Measurements from ENCODE around the gene FTCD. TPM values are rescaled to one million over a fixed set of nuclear protein-coding genes. Genes with fewer than 3 reads are reported as not detected.
"Not testable (repeated sequence)": the region's sequence is repeated elsewhere in the genome, so short reads cannot be mapped to it uniquely, and the experiment has no call there.

The FTCD gene
- total RNA-seq, 1 experiment from 2014 or later = not detected

DNA sequence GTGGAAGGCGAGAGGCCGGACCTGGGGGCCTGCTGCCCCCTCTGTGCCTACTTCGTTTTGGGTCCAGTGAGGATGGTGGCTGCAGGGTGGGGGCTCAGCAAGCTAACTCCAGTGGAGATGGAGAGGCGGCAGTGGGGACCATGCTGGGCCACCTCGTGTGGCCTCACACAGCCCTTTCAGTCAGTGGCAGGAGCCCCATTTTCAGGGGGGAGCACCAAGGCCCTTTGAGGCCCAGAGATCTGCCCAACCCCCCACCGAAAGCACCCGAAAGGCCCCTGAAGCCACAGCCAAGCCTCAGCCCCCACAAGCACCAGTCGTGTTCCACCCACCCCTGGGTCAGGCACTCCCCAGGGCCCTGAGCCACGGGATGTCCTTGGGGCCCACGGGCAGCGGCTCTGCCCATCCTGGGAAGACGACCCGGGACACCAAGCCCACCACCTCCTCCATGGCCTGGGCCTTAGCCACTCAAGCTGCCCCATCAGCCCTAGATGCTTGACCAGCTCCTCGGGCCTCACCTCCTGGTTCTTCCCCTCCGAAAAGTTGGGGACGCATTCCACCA lies 345 bp downstream of the FTCD start:
- H3K4me3 ChIP-seq (ENCODE audit: insufficient read depth, low read depth, low read length) = no peak overlapping the region
- no peaks in the 10 kb centered on the region; the same call in 1 of the 2 replicates for H3K36me3 ChIP-seq (replicated peaks; ENCODE audit: control insufficient read depth, insufficient read depth, low read length)
- no peaks in the 10 kb centered on the region for H3K27me3 ChIP-seq (ENCODE audit: control insufficient read depth, insufficient read depth, low read length)
- peak; percentile 43 for DNase-seq

DNA sequence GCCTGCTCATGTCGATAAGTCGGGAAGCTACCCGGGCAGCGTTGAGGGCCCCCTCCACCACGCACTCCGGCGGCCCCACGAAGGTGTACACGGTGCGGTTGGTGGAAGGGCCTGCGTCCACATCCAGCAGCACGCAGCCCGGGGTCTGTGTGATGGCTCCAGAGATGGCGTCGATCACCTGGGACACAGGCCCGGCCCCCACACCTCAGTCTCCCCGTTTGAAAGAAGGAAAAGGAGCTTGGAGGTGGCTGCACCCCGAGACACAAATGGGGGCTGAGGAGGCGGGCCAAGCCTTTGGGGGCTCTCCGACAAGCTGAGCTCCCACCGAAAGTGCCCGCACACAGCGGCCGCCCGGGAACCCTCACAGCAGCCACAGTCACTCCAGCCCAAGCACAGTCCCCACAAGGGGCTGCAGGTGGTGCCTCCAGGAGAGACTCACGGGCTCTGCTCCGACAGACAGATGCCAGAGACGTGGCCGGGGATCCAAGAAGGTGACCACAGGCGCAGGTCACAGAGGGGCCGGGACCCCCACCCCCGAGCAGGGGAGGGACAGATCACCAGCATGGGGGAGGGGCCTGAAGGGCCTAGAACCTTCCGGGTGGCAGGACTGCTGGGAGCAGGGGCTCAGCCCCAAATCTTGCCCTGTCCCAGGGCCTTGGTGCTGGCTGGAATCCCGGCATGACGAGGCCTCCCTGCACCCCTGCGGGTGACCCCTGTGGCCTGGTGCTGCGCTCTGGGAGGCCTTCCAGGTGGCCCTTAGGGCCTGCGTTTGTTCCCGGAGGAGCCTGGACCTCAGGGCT lies 1.0 kb downstream of the FTCD start:
- no peaks in the 10 kb centered on the region; the same call in 1 of the 2 replicates for H3K36me3 ChIP-seq (replicated peaks; ENCODE audit: control insufficient read depth, insufficient read depth, low read length)
- no peaks in the 10 kb centered on the region for H3K27me3 ChIP-seq (ENCODE audit: control insufficient read depth, insufficient read depth, low read length)
- H3K4me3 ChIP-seq (ENCODE audit: insufficient read depth, low read depth, low read length) = no peak overlapping the region
- DNase-seq = no peak

DNA sequence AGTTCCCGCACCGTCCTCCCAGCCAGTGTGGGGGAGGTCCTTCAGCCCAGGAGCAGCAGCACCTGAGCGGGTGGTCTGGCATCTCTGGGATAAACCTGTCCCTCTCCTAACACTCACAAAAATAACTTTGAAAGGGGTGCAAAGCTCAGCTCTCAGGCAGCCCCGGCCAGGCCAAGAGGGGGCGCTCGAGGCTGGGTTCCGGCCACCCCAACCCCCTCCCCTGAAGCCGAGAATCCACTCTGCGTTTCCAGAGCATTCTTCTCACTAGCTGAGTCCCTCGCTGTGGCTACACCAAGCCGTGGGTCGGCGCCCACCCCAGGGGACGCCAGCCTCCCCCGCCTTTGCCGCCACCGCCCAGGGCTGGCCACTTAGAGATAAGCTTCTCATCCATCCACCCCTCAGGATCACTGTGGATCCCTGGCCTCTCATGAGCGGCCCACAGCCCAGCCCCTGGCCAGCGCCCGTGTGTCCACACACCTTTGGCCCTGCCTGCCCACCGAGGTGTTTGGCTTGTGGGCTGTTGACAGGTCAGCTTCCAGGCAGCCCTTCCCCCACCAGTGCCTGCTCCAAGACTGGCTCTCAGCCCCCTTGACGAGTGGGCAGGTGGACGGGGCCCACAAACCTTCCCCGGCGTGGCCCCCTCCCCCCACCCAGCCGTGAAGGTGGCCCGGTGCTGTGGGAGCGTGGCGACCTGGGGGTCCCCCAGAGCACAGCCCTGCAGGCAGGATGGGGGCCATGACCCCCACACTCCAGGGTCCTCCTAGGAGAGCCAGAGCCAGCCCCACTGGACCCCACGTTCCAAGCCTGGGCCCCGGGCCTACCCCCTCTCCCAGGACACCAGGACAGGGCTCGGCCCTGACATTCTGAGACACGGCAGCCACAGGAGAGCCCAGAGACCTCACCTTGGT lies 1.9 kb downstream of the FTCD start:
- Histone ChIP-seq H3K27me3 (ENCODE audit: control insufficient read depth, insufficient read depth, low read length) (no peaks in the 10 kb centered on the region), H3K4me3 (ENCODE audit: insufficient read depth, low read depth, low read length) (no peak overlapping the region), H3K36me3 (replicated peaks; ENCODE audit: control insufficient read depth, insufficient read depth, low read length) (no peaks in the 10 kb centered on the region; the same call in 1 of the 2 replicates)
- peak; percentile 98 for DNase-seq

DNA sequence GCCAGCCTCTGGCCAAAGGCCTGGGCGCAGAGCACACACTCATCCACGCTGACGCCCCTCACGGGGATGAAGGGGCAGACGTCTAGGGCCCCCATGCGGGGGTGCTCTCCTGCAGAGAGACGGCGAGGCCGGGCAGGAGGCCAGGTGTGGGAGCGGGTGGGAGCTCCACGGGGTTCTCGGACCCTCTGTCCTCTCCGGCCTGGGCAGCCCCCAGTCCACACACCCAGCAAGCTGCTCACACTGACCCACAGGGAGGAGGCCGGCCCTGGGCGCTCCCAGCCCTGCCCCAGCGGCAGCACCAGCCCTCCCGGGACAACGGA lies 2.5 kb downstream of the FTCD start:
- DNase-seq = no peak
- Histone ChIP-seq H3K27me3 (ENCODE audit: control insufficient read depth, insufficient read depth, low read length) (no peaks in the 10 kb centered on the region), H3K36me3 (replicated peaks; ENCODE audit: control insufficient read depth, insufficient read depth, low read length) (no peaks in the 10 kb centered on the region; the same call in 1 of the 2 replicates), H3K4me3 (ENCODE audit: insufficient read depth, low read depth, low read length) (no peak overlapping the region)

DNA sequence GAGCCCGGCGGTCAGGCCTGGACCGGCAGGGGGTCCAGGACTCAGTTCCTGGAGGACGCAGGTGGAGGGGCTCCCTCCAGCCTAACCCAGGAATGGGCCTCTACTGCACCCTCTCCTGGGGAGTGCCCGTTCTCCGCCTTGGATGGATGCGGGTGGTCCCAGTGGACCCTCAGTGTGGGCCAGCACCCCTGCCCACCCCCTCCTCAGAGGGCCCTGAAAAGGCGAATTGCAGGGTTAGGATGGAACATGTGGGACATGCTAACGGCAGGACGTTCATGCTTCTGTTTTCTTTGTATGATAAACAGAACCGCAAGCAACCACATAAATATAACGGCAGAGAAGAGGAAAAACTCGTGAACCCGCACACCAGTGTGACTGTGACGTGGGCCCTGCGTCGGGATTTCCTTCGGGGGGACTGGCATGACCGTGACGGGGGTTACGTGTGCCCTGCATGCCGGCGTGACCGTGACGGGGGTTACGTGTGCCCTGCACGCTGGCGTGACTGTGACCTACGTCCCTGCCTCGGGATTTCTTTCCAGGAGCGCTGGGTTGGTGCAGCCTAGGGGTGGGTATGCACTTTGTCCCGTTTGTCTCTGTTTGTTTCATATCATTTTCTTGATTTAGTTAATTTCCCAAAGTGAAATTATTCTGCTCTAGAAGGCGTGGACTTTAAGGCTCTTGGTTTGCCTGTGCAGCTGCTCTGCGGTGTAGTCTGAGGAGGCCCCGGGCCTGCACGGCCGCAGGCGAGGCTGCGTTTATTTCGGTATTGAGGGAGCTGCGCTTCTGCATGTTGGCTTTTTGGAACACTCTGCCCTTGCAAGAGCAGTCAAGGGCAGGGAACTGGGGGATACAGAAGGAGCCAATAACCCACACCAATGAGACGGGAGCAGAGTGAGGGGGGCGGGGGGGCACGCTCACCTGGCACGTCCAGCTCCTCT lies 3.1 kb downstream of the FTCD start:
- no peaks in the 10 kb centered on the region for H3K27me3 ChIP-seq (ENCODE audit: control insufficient read depth, insufficient read depth, low read length)
- H3K4me3 ChIP-seq (ENCODE audit: insufficient read depth, low read depth, low read length) = no peak overlapping the region
- DNase-seq = no peak
- H3K36me3 ChIP-seq (replicated peaks; ENCODE audit: control insufficient read depth, insufficient read depth, low read length) = no peaks in the 10 kb centered on the region; the same call in 1 of the 2 replicates

DNA sequence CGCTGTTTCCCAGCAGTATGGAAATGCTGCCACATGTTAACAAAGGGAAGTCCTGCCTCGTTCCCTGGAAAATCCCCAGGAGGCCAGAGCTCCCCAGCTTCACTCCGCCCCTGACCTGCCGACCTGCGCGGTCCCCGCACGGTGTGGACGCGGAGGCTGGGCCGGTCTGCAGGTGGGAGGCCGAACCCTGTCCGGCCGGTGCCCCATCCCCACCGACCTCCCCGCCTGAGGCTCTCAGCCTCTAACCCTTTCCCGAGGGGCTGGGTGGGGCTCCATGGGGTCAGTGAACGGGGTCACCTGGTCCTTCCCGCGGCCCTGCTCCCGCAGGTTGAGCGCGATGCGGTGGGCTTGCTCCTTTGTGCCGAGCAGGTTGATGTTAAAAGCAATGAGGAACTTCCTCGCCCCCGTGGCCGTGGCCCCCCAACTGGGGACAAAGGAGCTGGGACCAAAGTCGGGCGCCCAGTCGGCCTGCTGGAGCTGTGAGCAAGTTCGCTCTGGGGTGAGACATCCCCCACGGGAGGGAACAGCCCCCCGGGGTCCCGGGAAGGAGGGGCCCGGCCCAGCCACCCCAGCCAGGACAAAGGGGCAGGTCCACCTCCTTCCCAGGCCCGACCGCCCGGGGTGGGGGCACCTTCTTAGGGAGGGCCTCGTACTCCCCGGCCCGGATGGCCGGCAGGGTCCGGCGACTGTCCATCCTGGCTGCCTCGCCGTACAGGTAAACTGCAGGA lies 4.0 kb downstream of the FTCD start:
- DNase-seq = peak; percentile 64
- H3K27me3 ChIP-seq (ENCODE audit: control insufficient read depth, insufficient read depth, low read length) = no peaks in the 10 kb centered on the region
- H3K4me3 ChIP-seq (ENCODE audit: insufficient read depth, low read depth, low read length) = no peak overlapping the region
- H3K36me3 ChIP-seq (replicated peaks; ENCODE audit: control insufficient read depth, insufficient read depth, low read length) = no peaks in the 10 kb centered on the region; the same call in 1 of the 2 replicates

DNA sequence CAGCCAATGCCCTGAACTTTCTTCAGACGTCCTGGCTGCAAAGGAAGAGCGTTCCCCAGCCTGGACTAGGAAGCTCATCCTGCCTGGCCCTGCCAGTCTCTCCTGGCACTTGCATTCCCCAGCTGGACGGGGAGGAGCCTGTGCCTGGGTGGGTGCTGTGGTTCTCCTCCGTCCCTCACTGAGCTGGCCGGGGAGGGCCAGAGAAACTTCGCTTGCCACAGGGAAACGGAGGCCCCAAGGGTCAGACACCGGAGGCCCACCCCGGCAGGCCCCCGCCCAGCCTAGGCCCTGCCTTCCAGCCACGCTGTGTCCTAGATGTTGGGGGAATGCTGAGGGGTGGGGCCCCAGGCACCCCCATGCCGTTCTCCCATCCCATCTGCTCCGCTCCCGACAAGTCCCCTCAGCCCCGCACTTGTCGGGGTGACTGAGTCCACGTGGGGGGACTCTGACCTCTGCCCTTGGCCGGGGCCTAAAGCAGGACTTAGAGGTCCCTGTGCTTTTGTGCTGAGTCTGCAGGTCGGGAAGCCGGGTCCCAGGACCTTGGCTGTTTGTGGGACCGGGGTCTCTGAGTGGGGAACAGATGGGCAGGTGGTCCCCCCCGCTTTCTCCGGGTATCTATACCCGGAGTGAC lies 4.8 kb downstream of the FTCD start:
- no peaks in the 10 kb centered on the region for H3K27me3 ChIP-seq (ENCODE audit: control insufficient read depth, insufficient read depth, low read length)
- H3K36me3 ChIP-seq (replicated peaks; ENCODE audit: control insufficient read depth, insufficient read depth, low read length) = no peaks in the 10 kb centered on the region
- no peak overlapping the region for H3K4me3 ChIP-seq (ENCODE audit: insufficient read depth, low read depth, low read length)
- peak; percentile 59 for DNase-seq

DNA sequence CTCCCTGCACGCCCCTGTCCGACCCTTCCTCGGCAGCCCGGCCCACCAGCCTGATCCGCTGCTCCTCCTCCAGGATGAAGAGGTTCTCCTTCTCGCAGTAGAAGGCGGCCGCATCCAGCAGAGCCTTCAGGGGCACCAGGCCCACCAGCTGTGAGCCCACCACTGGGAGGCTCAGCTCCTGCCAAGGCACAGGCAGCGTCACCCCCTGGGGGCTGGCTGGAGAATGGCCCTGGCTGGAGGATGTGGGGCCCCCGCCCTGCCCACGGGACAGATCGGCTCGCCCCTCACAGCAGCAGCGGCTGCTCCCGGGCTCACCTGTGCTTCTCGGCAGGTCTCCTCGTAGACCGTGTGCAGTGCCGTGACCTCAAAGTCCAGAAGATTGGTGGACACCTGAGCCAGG lies 5.3 kb downstream of the FTCD start:
- Histone ChIP-seq H3K36me3 (replicated peaks; ENCODE audit: control insufficient read depth, insufficient read depth, low read length) (no peaks in the 10 kb centered on the region), H3K27me3 (ENCODE audit: control insufficient read depth, insufficient read depth, low read length) (no peaks in the 10 kb centered on the region), H3K4me3 (ENCODE audit: insufficient read depth, low read depth, low read length) (no peak overlapping the region)
- DNase-seq = no peak

DNA sequence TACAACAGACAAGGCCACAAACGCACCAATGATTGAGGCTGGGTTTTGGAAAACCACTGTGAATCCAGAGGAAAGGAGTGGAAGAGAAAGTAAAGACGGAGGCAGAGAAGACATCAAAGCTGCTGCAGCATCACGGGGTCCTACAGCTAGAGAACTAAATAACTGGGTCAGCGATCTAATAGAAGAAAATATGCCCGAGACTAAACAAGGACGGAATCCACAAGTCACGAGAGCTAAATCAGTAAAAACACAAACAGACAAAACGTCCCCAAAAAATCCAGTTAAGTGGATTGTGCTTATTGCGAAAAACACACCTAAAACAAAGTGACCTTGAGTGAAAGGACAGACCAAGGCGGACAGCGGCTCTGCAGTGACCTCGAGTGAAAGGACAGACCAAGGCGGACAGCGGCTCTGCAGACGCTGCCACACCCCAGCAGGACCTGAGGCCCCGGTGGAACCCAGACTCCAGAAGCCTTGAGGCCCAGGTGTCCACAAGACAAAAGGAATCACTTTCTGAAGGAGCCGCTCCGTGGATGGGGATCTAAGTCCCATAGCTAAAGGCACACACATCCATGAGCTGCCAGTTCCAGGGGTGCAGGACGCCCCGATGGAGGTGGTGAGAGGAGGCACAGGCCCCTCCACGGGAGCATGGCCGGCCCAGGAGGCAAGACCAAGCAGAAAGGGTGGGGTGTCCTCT lies 6.0 kb downstream of the FTCD start:
- DNase-seq = peak; percentile 50
- no peaks in the 10 kb centered on the region for H3K36me3 ChIP-seq (replicated peaks; ENCODE audit: control insufficient read depth, insufficient read depth, low read length)
- H3K4me3 ChIP-seq (ENCODE audit: insufficient read depth, low read depth, low read length) = no peak overlapping the region
- no peaks in the 10 kb centered on the region for H3K27me3 ChIP-seq (ENCODE audit: control insufficient read depth, insufficient read depth, low read length)

DNA sequence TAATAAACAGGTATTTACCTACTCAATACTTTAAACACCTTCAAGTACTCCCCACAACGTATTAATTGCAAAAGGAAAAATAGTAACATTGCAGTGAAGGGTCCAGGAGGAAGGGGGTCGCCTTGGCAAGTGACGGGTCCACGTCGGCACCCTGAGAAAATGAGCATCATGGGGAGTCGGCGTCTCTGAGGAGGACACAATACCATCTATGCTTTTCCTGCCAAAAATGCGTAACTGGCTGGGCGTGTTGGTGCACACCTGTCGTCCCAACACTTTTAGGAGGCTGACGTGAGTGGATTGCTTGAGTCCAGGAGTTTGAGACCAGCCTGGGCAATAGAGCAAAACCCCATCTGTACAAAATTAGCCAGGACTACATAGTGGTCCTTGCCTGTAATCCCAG lies 7.3 kb downstream of the FTCD start:
- DNase-seq = no peak
- Histone ChIP-seq H3K36me3 (replicated peaks; ENCODE audit: control insufficient read depth, insufficient read depth, low read length) (no peaks in the 10 kb centered on the region), H3K4me3 (ENCODE audit: insufficient read depth, low read depth, low read length) (no peak overlapping the region), H3K27me3 (ENCODE audit: control insufficient read depth, insufficient read depth, low read length) (no peaks in the 10 kb centered on the region)

DNA sequence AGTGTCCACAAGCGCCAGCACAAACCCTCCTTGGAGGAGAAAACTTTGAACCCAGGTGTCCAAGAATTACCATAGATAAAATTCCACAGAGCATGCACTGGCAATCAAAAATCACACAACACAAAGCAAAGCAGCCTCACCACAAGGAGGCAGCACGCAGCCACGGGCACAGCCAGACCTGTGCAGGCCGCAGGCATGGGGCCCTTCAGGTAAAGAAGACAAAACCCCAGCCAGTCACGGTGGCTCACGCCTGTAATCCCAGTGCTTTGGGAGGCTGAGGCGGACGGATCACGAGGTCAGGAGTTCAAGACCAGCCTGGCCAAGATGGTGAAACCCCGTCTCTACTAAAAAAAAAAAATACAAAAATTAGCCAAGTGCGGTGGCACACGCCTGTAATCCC lies 8.0 kb downstream of the FTCD start:
- peak; percentile 89 for DNase-seq
- H3K4me3 ChIP-seq (ENCODE audit: insufficient read depth, low read depth, low read length); H3K27me3 ChIP-seq (ENCODE audit: control insufficient read depth, insufficient read depth, low read length); H3K36me3 ChIP-seq (replicated peaks; ENCODE audit: control insufficient read depth, insufficient read depth, low read length): not testable (repeated sequence)

DNA sequence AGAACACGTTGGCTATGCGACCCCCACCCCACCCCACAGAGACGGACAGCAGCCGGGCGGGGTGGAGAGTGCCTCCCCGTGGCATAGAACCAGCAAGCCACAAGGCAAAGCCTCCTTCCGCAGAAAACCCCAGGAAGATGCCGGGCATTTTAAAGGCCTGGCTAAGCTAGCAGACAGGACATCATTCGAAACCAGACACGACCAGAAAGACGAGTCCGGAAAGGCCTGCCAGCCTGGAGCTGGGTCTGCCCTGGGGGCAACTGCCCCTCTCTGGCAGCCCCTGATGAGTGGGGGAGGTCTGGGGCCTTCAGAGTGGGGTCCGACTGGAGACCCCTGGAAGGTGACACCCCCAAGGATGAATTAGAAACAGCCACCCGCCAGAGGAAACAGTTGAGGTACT lies 8.5 kb downstream of the FTCD start:
- no peaks in the 10 kb centered on the region for H3K36me3 ChIP-seq (replicated peaks; ENCODE audit: control insufficient read depth, insufficient read depth, low read length)
- H3K27me3 ChIP-seq (ENCODE audit: control insufficient read depth, insufficient read depth, low read length) = no peaks in the 10 kb centered on the region
- peak; percentile 59 for DNase-seq
- no peak overlapping the region for H3K4me3 ChIP-seq (ENCODE audit: insufficient read depth, low read depth, low read length)

Measured in H7 (cell line).